ENCODE data around the gene SLC39A13.

SLC39A13 gene

DNA sequence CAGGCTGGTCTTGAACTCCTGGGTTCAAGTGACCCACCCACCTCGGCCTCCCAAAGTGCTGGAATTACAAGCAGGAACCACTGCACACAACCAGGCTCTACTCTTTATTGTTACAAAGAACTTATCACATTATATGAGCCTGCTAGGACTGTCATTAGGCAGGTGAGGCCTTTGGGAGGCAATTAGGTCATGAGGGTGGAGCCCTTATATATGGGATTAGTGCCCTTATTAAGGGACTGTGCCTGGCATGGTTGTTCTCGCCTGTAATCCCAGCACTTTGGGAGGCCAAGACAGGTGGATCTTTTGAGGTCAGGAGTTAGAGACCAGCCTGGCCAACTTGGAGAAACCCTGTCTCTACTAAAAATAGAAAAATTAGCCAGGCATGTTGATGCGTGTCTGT, 28.3 kb downstream of the SLC39A13 start:
- no peaks in the 10 kb centered on the region for H3K9me3 ChIP-seq (ENCODE audit: insufficient read depth, low read length, severe bottlenecking)
- H3K4me2 ChIP-seq (ENCODE audit: insufficient read depth, low read length), result no peak overlapping the region
- no peaks in the 10 kb centered on the region for H3K36me3 ChIP-seq (ENCODE audit: insufficient read depth, low read length)
- no peak overlapping the region for H3K4me3 ChIP-seq (ENCODE audit: low read depth in 1 of 2, low read length in 2 of 2)
- TF ChIP-seq, protein P1, sequence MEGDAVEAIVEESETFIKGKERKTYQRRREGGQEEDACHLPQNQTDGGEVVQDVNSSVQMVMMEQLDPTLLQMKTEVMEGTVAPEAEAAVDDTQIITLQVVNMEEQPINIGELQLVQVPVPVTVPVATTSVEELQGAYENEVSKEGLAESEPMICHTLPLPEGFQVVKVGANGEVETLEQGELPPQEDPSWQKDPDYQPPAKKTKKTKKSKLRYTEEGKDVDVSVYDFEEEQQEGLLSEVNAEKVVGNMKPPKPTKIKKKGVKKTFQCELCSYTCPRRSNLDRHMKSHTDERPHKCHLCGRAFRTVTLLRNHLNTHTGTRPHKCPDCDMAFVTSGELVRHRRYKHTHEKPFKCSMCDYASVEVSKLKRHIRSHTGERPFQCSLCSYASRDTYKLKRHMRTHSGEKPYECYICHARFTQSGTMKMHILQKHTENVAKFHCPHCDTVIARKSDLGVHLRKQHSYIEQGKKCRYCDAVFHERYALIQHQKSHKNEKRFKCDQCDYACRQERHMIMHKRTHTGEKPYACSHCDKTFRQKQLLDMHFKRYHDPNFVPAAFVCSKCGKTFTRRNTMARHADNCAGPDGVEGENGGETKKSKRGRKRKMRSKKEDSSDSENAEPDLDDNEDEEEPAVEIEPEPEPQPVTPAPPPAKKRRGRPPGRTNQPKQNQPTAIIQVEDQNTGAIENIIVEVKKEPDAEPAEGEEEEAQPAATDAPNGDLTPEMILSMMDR (IDR thresholded peaks at IDR 0.05; ENCODE audit: borderline replicate concordance, extremely low read depth, low read length, poor library complexity, severe bottlenecking), result no peak
- TF ChIP-seq EZH2 (IDR thresholded peaks at IDR 0.05; ENCODE audit: borderline replicate concordance, low read depth, low read length, severe bottlenecking), result no peak
- H3K27me3 ChIP-seq (ENCODE audit: insufficient read depth, low read length, poor library complexity), result no peaks in the 10 kb centered on the region
- H3K9ac ChIP-seq (ENCODE audit: low read depth, low read length), result no peak overlapping the region
- no peaks in the 10 kb centered on the region for H4K20me1 ChIP-seq (ENCODE audit: insufficient read depth, low read length)
- no peak overlapping the region for H2AFZ ChIP-seq (ENCODE audit: low read depth, low read length)
- H3K79me2 ChIP-seq (ENCODE audit: insufficient read depth, low read length), result no peaks in the 10 kb centered on the region
- DNase-seq (no peak), ATAC-seq (ENCODE audit: insufficient read depth, low read depth) (no peak)
- no peaks in the 10 kb centered on the region for H3K4me1 ChIP-seq (ENCODE audit: insufficient read depth, low read length)
- no peak overlapping the region for H3K27ac ChIP-seq (ENCODE audit: low read length)

DNA sequence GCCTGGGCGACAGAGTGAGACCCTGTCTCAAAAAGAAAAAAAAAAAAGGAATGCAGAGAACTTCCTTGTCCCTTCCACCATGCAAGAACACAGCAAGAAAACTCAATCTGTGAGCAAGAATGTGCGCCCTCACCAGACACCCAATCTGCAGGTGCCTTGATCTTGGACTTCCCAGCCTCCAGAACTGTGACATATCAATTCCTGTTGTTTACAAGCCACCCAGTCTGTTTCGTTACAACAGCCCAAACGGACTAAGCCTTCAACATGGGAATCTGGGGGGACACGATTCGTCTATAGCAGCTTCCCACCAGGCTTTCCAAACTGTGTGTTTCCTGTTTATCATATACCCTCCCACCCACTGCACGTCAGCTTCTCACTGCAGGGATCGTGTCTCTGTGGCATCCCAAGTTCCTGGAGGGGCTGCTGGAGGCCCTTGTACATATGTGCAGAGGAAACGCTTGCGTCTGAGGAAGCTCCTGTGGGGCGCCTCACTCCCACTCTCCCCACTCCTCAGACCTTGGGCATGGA, 28.9 kb downstream of the SLC39A13 start:
- H3K9ac ChIP-seq (ENCODE audit: low read depth, low read length), result no peak overlapping the region
- H3K79me2 ChIP-seq (ENCODE audit: insufficient read depth, low read length), result no peaks in the 10 kb centered on the region
- no peaks in the 10 kb centered on the region for H3K36me3 ChIP-seq (ENCODE audit: insufficient read depth, low read length)
- no peaks in the 10 kb centered on the region for H3K9me3 ChIP-seq (ENCODE audit: insufficient read depth, low read length, severe bottlenecking)
- no peaks in the 10 kb centered on the region for H3K27me3 ChIP-seq (ENCODE audit: insufficient read depth, low read length, poor library complexity)
- ATAC-seq (ENCODE audit: insufficient read depth, low read depth) (no peak; the same call in 2 of the 3 replicates), DNase-seq (no peak)
- no peak overlapping the region for H3K27ac ChIP-seq (ENCODE audit: low read length)
- H2AFZ ChIP-seq (ENCODE audit: low read depth, low read length), result no peak overlapping the region
- H3K4me2 ChIP-seq (ENCODE audit: insufficient read depth, low read length), result no peak overlapping the region
- H3K4me1 ChIP-seq (ENCODE audit: insufficient read depth, low read length), result no peaks in the 10 kb centered on the region
- no peak overlapping the region for H3K4me3 ChIP-seq (ENCODE audit: low read depth in 1 of 2, low read length in 2 of 2)
- no peak for TF ChIP-seq EZH2 (IDR thresholded peaks at IDR 0.05; ENCODE audit: borderline replicate concordance, low read depth, low read length, severe bottlenecking)
- no peaks in the 10 kb centered on the region for H4K20me1 ChIP-seq (ENCODE audit: insufficient read depth, low read length)

DNA sequence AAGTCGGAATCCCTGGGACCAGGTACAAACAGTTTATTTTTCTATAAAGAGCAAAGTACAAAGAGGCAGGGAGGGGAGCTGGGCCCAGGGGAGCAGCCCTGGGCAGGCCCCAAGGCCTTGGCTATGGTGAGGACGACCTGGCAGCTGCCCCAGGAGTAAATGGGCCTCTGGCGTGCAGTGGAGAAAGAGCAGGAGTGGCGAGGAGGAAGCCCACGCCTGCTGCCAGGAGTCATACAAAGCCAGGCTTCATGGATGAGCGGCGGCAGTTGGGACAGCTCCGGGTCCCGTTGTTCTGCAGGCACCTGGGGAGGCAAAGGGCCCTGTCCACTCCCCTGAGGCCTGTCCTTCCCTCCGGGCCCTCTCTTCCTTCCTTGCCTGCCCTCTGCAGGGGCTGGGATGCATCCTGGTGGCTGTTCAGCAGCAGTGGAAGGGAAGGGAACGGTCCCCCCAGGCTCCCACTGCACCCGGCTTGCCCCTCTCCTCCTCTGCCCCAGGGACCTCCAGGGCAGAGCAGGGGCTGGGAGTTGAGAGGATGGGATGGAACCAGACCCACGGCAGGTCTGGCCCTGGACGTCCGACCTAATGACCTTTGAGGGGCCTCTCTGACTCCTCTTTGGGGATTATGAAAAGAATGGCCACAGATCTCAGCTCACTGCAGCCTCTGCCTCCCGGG, 29.5 kb downstream of the SLC39A13 start:
- ATAC-seq (ENCODE audit: insufficient read depth, low read depth) (no peak), DNase-seq (no peak)
- Histone ChIP-seq H3K36me3 (ENCODE audit: insufficient read depth, low read length) (no peaks in the 10 kb centered on the region), H3K4me1 (ENCODE audit: insufficient read depth, low read length) (no peaks in the 10 kb centered on the region), H2AFZ (ENCODE audit: low read depth, low read length) (no peak overlapping the region), H3K9me3 (ENCODE audit: insufficient read depth, low read length, severe bottlenecking) (no peaks in the 10 kb centered on the region), H3K79me2 (ENCODE audit: insufficient read depth, low read length) (no peaks in the 10 kb centered on the region), H3K27ac (ENCODE audit: low read length) (no peak overlapping the region), H3K27me3 (ENCODE audit: insufficient read depth, low read length, poor library complexity) (no peaks in the 10 kb centered on the region), H3K4me2 (ENCODE audit: insufficient read depth, low read length) (no peak overlapping the region), H4K20me1 (ENCODE audit: insufficient read depth, low read length) (no peaks in the 10 kb centered on the region), H3K4me3 (ENCODE audit: low read depth in 1 of 2, low read length in 2 of 2) (no peak overlapping the region), H3K9ac (ENCODE audit: low read depth, low read length) (no peak overlapping the region)
- TF ChIP-seq EZH2 (IDR thresholded peaks at IDR 0.05; ENCODE audit: borderline replicate concordance, low read depth, low read length, severe bottlenecking), result no peak
- TF ChIP-seq, protein P1 (IDR thresholded peaks at IDR 0.05; ENCODE audit: borderline replicate concordance, extremely low read depth, low read length, poor library complexity, severe bottlenecking), result no peak

DNA sequence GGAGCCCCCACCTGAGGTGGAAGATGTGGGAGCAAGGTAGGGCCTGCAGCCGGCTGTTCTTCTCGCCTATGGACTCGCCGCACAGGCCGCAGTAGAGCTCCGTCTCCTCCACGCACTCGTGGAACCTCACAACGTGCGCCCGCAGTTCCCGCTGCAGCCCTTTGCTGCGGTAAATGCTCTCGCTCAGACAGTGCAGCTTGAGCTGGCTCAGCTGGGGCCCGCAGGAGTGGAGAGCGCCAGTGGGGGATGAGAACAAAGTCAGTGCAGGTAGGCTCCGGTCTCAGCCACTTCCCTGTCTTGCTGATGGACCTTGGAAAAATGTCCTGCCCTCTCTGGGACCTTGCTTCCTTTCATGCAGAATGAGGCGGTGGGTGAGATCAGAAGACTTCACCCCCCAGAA, 30.3 kb downstream of the SLC39A13 start:
- H3K36me3 ChIP-seq (ENCODE audit: insufficient read depth, low read length), result no peaks in the 10 kb centered on the region
- H3K27ac ChIP-seq (ENCODE audit: low read length), result no peak overlapping the region
- no peak overlapping the region for H3K4me3 ChIP-seq (ENCODE audit: low read depth in 1 of 2, low read length in 2 of 2)
- DNase-seq, result no peak
- no peak overlapping the region for H3K9ac ChIP-seq (ENCODE audit: low read depth, low read length)
- no peak for TF ChIP-seq EZH2 (IDR thresholded peaks at IDR 0.05; ENCODE audit: borderline replicate concordance, low read depth, low read length, severe bottlenecking)
- TF ChIP-seq, protein P1 (IDR thresholded peaks at IDR 0.05; ENCODE audit: borderline replicate concordance, extremely low read depth, low read length, poor library complexity, severe bottlenecking), result no peak
- no peaks in the 10 kb centered on the region for H3K79me2 ChIP-seq (ENCODE audit: insufficient read depth, low read length)
- H3K4me1 ChIP-seq (ENCODE audit: insufficient read depth, low read length), result no peaks in the 10 kb centered on the region
- ATAC-seq (ENCODE audit: insufficient read depth, low read depth), result no peak
- no peaks in the 10 kb centered on the region for H3K9me3 ChIP-seq (ENCODE audit: insufficient read depth, low read length, severe bottlenecking)
- H2AFZ ChIP-seq (ENCODE audit: low read depth, low read length), result no peak overlapping the region
- no peaks in the 10 kb centered on the region for H4K20me1 ChIP-seq (ENCODE audit: insufficient read depth, low read length)
- H3K27me3 ChIP-seq (ENCODE audit: insufficient read depth, low read length, poor library complexity), result no peaks in the 10 kb centered on the region
- no peak overlapping the region for H3K4me2 ChIP-seq (ENCODE audit: insufficient read depth, low read length)
